Neuronal stem cell (in vitro differentiated cells): ENCODE results near the gene TEX261.

ENCODE experiments used
- DNase-seq: peaks from one replicate; pipeline ENCODE4 v3.0.0-alpha.2; 2013; ENCODE audit warnings: low spot score
- H2AFZ ChIP-seq: one replicate; pipeline ENCODE4 v1.6.1; 2013; ENCODE audit warnings: mild to moderate bottlenecking, low read length, inconsistent platforms
- H2AK5ac ChIP-seq: 2 replicates; pipeline ENCODE4 v1.6.1; 2013; ENCODE audit warnings: low read depth, mild to moderate bottlenecking, inconsistent platforms, low read length, moderate library complexity, mixed read lengths
- H2BK120ac ChIP-seq: 2 replicates; pipeline ENCODE4 v1.6.1; 2013; ENCODE audit warnings: low read depth, mild to moderate bottlenecking, inconsistent platforms, low read length, moderate library complexity, mixed read lengths
- H2BK12ac ChIP-seq: one replicate; pipeline ENCODE4 v1.6.1; 2013; ENCODE audit warnings: low read length, inconsistent platforms
- H2BK15ac ChIP-seq: 2 replicates; pipeline ENCODE4 v1.6.1; 2013; ENCODE audit warnings: mild to moderate bottlenecking, low read length, inconsistent platforms, mixed read lengths
- H2BK5ac ChIP-seq: one replicate; pipeline ENCODE4 v1.6.1; 2013; ENCODE audit warnings: inconsistent platforms, mild to moderate bottlenecking, low read length, moderate library complexity
- H3K14ac ChIP-seq: one replicate; pipeline ENCODE4 v1.6.1; 2013; ENCODE audit warnings: low read length, inconsistent platforms
- H3K18ac ChIP-seq: 2 replicates; pipeline ENCODE4 v1.6.1; 2013; ENCODE audit warnings: low read length, inconsistent platforms
- H3K23ac ChIP-seq: 2 replicates; pipeline ENCODE4 v1.6.1; 2013; ENCODE audit warnings: low read depth, mild to moderate bottlenecking, mixed read lengths, low read length, inconsistent platforms; ENCODE audit not compliant: poor library complexity
- H3K27ac ChIP-seq: replicated peaks from 3 replicates; pipeline ENCODE4 v1.5.1; 2013; ENCODE audit warnings: low read length, inconsistent platforms
- H3K27me3 ChIP-seq, 3 experiments: 2 replicates each; pipeline ENCODE4 v1.6.1; 2013; ENCODE audit warnings: low read length in 3 of 3, mild to moderate bottlenecking in 2 of 3, inconsistent platforms in 1 of 3, low read depth in 1 of 3, mixed read lengths in 1 of 3, moderate library complexity in 1 of 3; ENCODE audit not compliant: control insufficient read depth in 3 of 3, insufficient read depth in 3 of 3
- H3K36me3 ChIP-seq, 2 donors: replicated peaks in 1 of 2; 2 replicates each; pipeline ENCODE4 v1.6.1; 2013; ENCODE audit warnings: low read length in 2 of 2; ENCODE audit not compliant: control insufficient read depth in 2 of 2, insufficient read depth in 2 of 2
- H3K4ac ChIP-seq: 2 replicates; pipeline ENCODE4 v1.6.1; 2013; ENCODE audit warnings: inconsistent platforms, mild to moderate bottlenecking, low read length, moderate library complexity
- H3K4me1 ChIP-seq, 2 donors: 1 replicate in 1 of 2; 2 replicates in 1 of 2; pipeline ENCODE4 v1.6.1; 2013; ENCODE audit warnings: low read length in 2 of 2, low read depth in 1 of 2; ENCODE audit not compliant: control insufficient read depth in 2 of 2, insufficient read depth in 1 of 2
- H3K4me2 ChIP-seq: one replicate; pipeline ENCODE4 v1.6.1; 2013; ENCODE audit warnings: mild to moderate bottlenecking, low read length, inconsistent platforms; ENCODE audit not compliant: insufficient read depth, poor library complexity, severe bottlenecking
- H3K4me3 ChIP-seq, 2 donors: 2 replicates each; pipeline ENCODE4 v1.5.1; 2013; ENCODE audit warnings: low read length in 2 of 2, mild to moderate bottlenecking in 2 of 2, inconsistent platforms in 1 of 2, moderate library complexity in 1 of 2
- H3K79me1 ChIP-seq: one replicate; pipeline ENCODE4 v1.6.1; 2013; ENCODE audit warnings: low read depth, mild to moderate bottlenecking, inconsistent platforms, low read length, moderate library complexity
- H3K9ac ChIP-seq: one replicate; pipeline ENCODE4 v1.6.1; 2013; ENCODE audit warnings: mild to moderate bottlenecking, low read depth, low read length, inconsistent platforms; ENCODE audit not compliant: poor library complexity
- H3K9me3 ChIP-seq, 2 donors: replicated peaks in 1 of 2; 2 replicates each; pipeline versions ENCODE3 to v1.6.1; 2013; ENCODE audit warnings: low read length in 2 of 2, mild to moderate bottlenecking in 2 of 2, inconsistent platforms in 1 of 2, low read depth in 1 of 2, mixed read lengths in 1 of 2, moderate library complexity in 1 of 2; ENCODE audit not compliant: control insufficient read depth in 2 of 2, insufficient read depth in 1 of 2
- H4K8ac ChIP-seq: one replicate; pipeline ENCODE4 v1.6.1; 2013; ENCODE audit warnings: low read depth, mild to moderate bottlenecking, inconsistent platforms, low read length, moderate library complexity
- H4K91ac ChIP-seq: one replicate; pipeline ENCODE4 v1.6.1; 2013; ENCODE audit warnings: low read length, low read depth, mild to moderate bottlenecking, inconsistent platforms; ENCODE audit not compliant: poor library complexity
- WGBS, 2 donors: extraction: QIAGEN DNeasy Blood & Tissue Kit; methylation state at CpG; one replicate each; pipeline ENCODE4 v1.1.7; 2013; ENCODE audit warnings: missing lambda C conversion rate in 2 of 2, mixed read lengths in 1 of 2; ENCODE audit not compliant: insufficient read length in 2 of 2, insufficient replicate concordance in 1 of 2; ENCODE audit errors: extremely low coverage in 2 of 2; 5-methylcytosine and 5-hydroxymethylcytosine counted together

The TEX261 gene

GRCh38 chr2:70988726-70989648 is 5.7 kb downstream of the TEX261 start:
- H3K4me2 ChIP-seq, result no peak overlapping the region
- DNase-seq, result no peak
- H2BK15ac ChIP-seq, result no peak overlapping the region
- H2AFZ ChIP-seq, result no peak overlapping the region
- no peak overlapping the region for H2BK5ac ChIP-seq
- no peak overlapping the region for H3K4ac ChIP-seq
- H3K18ac ChIP-seq, result no peak overlapping the region
- H4K8ac ChIP-seq, result no peak overlapping the region
- WGBS, 2 donors, result no CpG with 5 or more reads among the region's 16 CpGs
- H3K27me3 ChIP-seq, result no peaks in the 10 kb centered on the region
- H3K14ac ChIP-seq, result no peak overlapping the region
- peaks cover 26 to 81% of the 10 kb centered on the region in 2 donors for H3K36me3 ChIP-seq
- no peak overlapping the region for H2BK12ac ChIP-seq
- H4K91ac ChIP-seq, result no peak overlapping the region
- no peak overlapping the region for H3K23ac ChIP-seq
- no peak overlapping the region for H2BK120ac ChIP-seq
- peaks cover 6% of the 10 kb centered on the region for H3K79me1 ChIP-seq
- H2AK5ac ChIP-seq, result no peak overlapping the region
- no peaks in the 10 kb centered on the region for H3K9me3 ChIP-seq
- no peak overlapping the region for H3K27ac ChIP-seq
- no peak overlapping the region for H3K4me3 ChIP-seq
- H3K4me1 ChIP-seq, result peaks cover 3 to 8% of the 10 kb centered on the region in 2 donors
- H3K9ac ChIP-seq, result no peak overlapping the region

GRCh38 chr2:70988151-70988550 is 6.5 kb downstream of the TEX261 start:
- H3K27ac ChIP-seq, result no peak overlapping the region
- H4K91ac ChIP-seq, result no peak overlapping the region
- H3K18ac ChIP-seq, result no peak overlapping the region
- no peak for DNase-seq
- no peak overlapping the region for H3K4me3 ChIP-seq
- no peak overlapping the region for H3K14ac ChIP-seq
- no peak overlapping the region for H2BK120ac ChIP-seq
- H3K27me3 ChIP-seq, result no peaks in the 10 kb centered on the region
- no peak overlapping the region for H3K23ac ChIP-seq
- no peak overlapping the region for H2AFZ ChIP-seq
- no peak overlapping the region for H2AK5ac ChIP-seq
- H3K79me1 ChIP-seq, result no peaks in the 10 kb centered on the region
- no peak overlapping the region for H2BK5ac ChIP-seq
- no CpG with 5 or more reads among the region's 4 CpGs for WGBS, 2 donors
- H2BK15ac ChIP-seq, result no peak overlapping the region
- H2BK12ac ChIP-seq, result no peak overlapping the region
- no peak overlapping the region for H3K9ac ChIP-seq
- no peaks in the 10 kb centered on the region for H3K9me3 ChIP-seq
- H3K36me3 ChIP-seq, result peaks cover 26 to 81% of the 10 kb centered on the region in 2 donors
- H3K4me1 ChIP-seq, result no peaks in the 10 kb centered on the region
- H4K8ac ChIP-seq, result no peak overlapping the region
- no peak overlapping the region for H3K4me2 ChIP-seq
- H3K4ac ChIP-seq, result no peak overlapping the region

GRCh38 chr2:70987386-70987785 is 7.3 kb downstream of the TEX261 start:
- no CpG with 5 or more reads among the region's 1 CpG for WGBS, 2 donors
- H4K8ac ChIP-seq, result no peak overlapping the region
- DNase-seq, result no peak
- H4K91ac ChIP-seq, result no peak overlapping the region
- H3K9ac ChIP-seq, result no peak overlapping the region
- H3K18ac ChIP-seq, result no peak overlapping the region
- no peak overlapping the region for H3K23ac ChIP-seq
- no peaks in the 10 kb centered on the region for H3K9me3 ChIP-seq
- no peaks in the 10 kb centered on the region for H3K4me1 ChIP-seq
- H2BK15ac ChIP-seq, result no peak overlapping the region
- H3K4me2 ChIP-seq, result no peak overlapping the region
- no peak overlapping the region for H2AK5ac ChIP-seq
- no peaks in the 10 kb centered on the region for H3K27me3 ChIP-seq
- H3K27ac ChIP-seq, result no peak overlapping the region
- no peaks in the 10 kb centered on the region for H3K79me1 ChIP-seq
- H2BK5ac ChIP-seq, result no peak overlapping the region
- no peak overlapping the region for H3K4ac ChIP-seq
- H2BK120ac ChIP-seq, result no peak overlapping the region
- no peak overlapping the region for H3K14ac ChIP-seq
- H2AFZ ChIP-seq, result no peak overlapping the region
- H3K4me3 ChIP-seq, result no peak overlapping the region
- H2BK12ac ChIP-seq, result no peak overlapping the region
- H3K36me3 ChIP-seq, result peaks cover 26 to 77% of the 10 kb centered on the region in 2 donors

GRCh38 chr2:70986499-70987189 is 8.0 kb downstream of the TEX261 start:
- H2BK15ac ChIP-seq, result no peak overlapping the region
- no peak overlapping the region for H2BK120ac ChIP-seq
- H3K27ac ChIP-seq, result no peak overlapping the region
- H3K27me3 ChIP-seq, result no peaks in the 10 kb centered on the region
- no peaks in the 10 kb centered on the region for H3K79me1 ChIP-seq
- no peak overlapping the region for H3K4me2 ChIP-seq
- no peak overlapping the region for H4K91ac ChIP-seq
- H3K14ac ChIP-seq, result no peak overlapping the region
- H3K4ac ChIP-seq, result no peak overlapping the region
- no peak overlapping the region for H4K8ac ChIP-seq
- H2AFZ ChIP-seq, result no peak overlapping the region
- H3K23ac ChIP-seq, result no peak overlapping the region
- no peaks in the 10 kb centered on the region for H3K9me3 ChIP-seq
- peaks cover 23 to 73% of the 10 kb centered on the region in 2 donors for H3K36me3 ChIP-seq
- no peak overlapping the region for H2AK5ac ChIP-seq
- no CpG with 5 or more reads among the region's 4 CpGs for WGBS, 2 donors
- no peak for DNase-seq
- no peak overlapping the region for H3K9ac ChIP-seq
- H3K4me3 ChIP-seq, result no peak overlapping the region
- H2BK5ac ChIP-seq, result no peak overlapping the region
- H3K4me1 ChIP-seq, result no peaks in the 10 kb centered on the region
- no peak overlapping the region for H3K18ac ChIP-seq
- H2BK12ac ChIP-seq, result no peak overlapping the region
